HG03025 (cell line): ENCODE measurements around the gene CBX4.

Experiments used
- ATAC-seq: cut with Tn5 transposase; IDR thresholded peaks from one replicate; pipeline ENCODE4 v1.9.1; 2021; ENCODE audit warnings: mild to moderate bottlenecking, moderate library complexity; ENCODE audit not compliant: unreplicated experiment, low FRiP score

CBX4 gene

GRCh38 chr17:79842656-79843473 lies 3.6 kb upstream of the CBX4 start:
- ATAC-seq = no peak

- ATAC-seq = no peak
These were observed 3.0 kb upstream of the CBX4 start for GRCh38 chr17:79842136-79842655.

GRCh38 chr17:79841369-79842135 lies 2.3 kb upstream of the CBX4 start:
- ATAC-seq = no peak

- ATAC-seq = no peak
These were observed 1.7 kb upstream of the CBX4 start for GRCh38 chr17:79840989-79841286.

- no peak for ATAC-seq
These were observed 1.2 kb upstream of the CBX4 start for GRCh38 chr17:79840269-79840988.

GRCh38 chr17:79838522-79839274 lies 542 bp downstream of the CBX4 start:
- ATAC-seq = no peak

GRCh38 chr17:79837888-79838521 lies 1.2 kb downstream of the CBX4 start:
- no peak for ATAC-seq

- ATAC-seq = no peak
These were observed 2.0 kb downstream of the CBX4 start for GRCh38 chr17:79836972-79837887.

GRCh38 chr17:79836510-79836971 lies 2.7 kb downstream of the CBX4 start:
- no peak for ATAC-seq

- ATAC-seq = no peak
These were observed 3.2 kb downstream of the CBX4 start for GRCh38 chr17:79835953-79836509.

GRCh38 chr17:79835470-79835899 lies 3.8 kb downstream of the CBX4 start:
- no peak for ATAC-seq

GRCh38 chr17:79834565-79835469 lies 4.4 kb downstream of the CBX4 start:
- no peak for ATAC-seq

GRCh38 chr17:79833744-79834564 lies 5.3 kb downstream of the CBX4 start:
- no peak for ATAC-seq

GRCh38 chr17:79833110-79833450 lies 6.2 kb downstream of the CBX4 start:
- no peak for ATAC-seq

GRCh38 chr17:79832218-79833109 lies 6.8 kb downstream of the CBX4 start:
- ATAC-seq = no peak
